Measurements from ENCODE around the gene PICK1.
"Not testable (repeated sequence)": the region's sequence is repeated elsewhere in the genome, so short reads cannot be mapped to it uniquely, and the experiment has no call there.

The PICK1 gene

GRCh38 chr22:38097557-38098409, 40.6 kb downstream of the PICK1 start:
- no peak for DNase-seq

- no peak for DNase-seq
Measured at GRCh38 chr22:38098410-38099249, 41.4 kb downstream of the PICK1 start.

GRCh38 chr22:38103641-38104040, 46.4 kb downstream of the PICK1 start:
- no peak for DNase-seq

- no peak for DNase-seq
Measured at GRCh38 chr22:38104084-38104483, 46.9 kb downstream of the PICK1 start.

- DNase-seq: no peak
Measured at GRCh38 chr22:38106814-38107578, 49.8 kb downstream of the PICK1 start.

GRCh38 chr22:38107692-38108515, 50.7 kb downstream of the PICK1 start:
- no peak for DNase-seq

- DNase-seq: no peak
Measured at GRCh38 chr22:38108561-38109319, 51.5 kb downstream of the PICK1 start.

- no peak for DNase-seq
Measured at GRCh38 chr22:38109371-38110001, 52.3 kb downstream of the PICK1 start.

GRCh38 chr22:38110008-38110862, 53.0 kb downstream of the PICK1 start, which contains the start of gene BAIAP2L2:
Gene BAIAP2L2 (minus strand): TSS chr22:38110684. CDS start chr22:38110525, 159 bp downstream.
- DNase-seq: no peak

GRCh38 chr22:38110863-38111852, 54.0 kb downstream of the PICK1 start:
- no peak for DNase-seq

- DNase-seq: no peak
Measured at GRCh38 chr22:38111925-38112355, 54.7 kb downstream of the PICK1 start.

GRCh38 chr22:38112381-38112780, 55.2 kb downstream of the PICK1 start:
- no peak for DNase-seq

- DNase-seq: no peak
Measured at GRCh38 chr22:38114484-38115398, 57.5 kb downstream of the PICK1 start.

- DNase-seq: no peak
Measured at GRCh38 chr22:38115423-38116205, 58.4 kb downstream of the PICK1 start.

- not testable (repeated sequence) for DNase-seq
Measured at GRCh38 chr22:38117556-38117955, 60.4 kb downstream of the PICK1 start.

- no peak for DNase-seq
Measured at GRCh38 chr22:38118182-38118581, 61.0 kb downstream of the PICK1 start.
